H1 (cell line): ENCODE data around the gene AHR. TPM values are rescaled to one million over a fixed set of nuclear protein-coding genes. Genes with fewer than 3 reads are reported as not detected.

Experiments used
- CTCF ChIA-PET: fragments of 300-600 bp; sonication (Branson Sonifier 250); formaldehyde crosslinking; loops from one replicate; lab custom pipeline; 2021; ENCODE audit not compliant: partially characterized antibody; lab: Charles Lee
- POLR2A ChIA-PET: fragments of 300-600 bp; sonication (Branson Sonifier 250); formaldehyde crosslinking; loops from one replicate; lab custom pipeline; 2021; ENCODE audit warnings: inconsistent platforms; ENCODE audit not compliant: partially characterized antibody; lab: Charles Lee
- DNase-seq, 2 experiments: peaks; one replicate each; pipeline versions ENCODE4 v3.0.0 to v3.0.0-alpha.2; 2010 to 2022; ENCODE audit warnings: low spot score in 2 of 2, low read depth in 1 of 2, mixed read lengths in 1 of 2
- FAIRE-seq: peaks from 2 replicates; lab custom pipeline; 2011; peaks lifted over from hg19 to GRCh38; lab: Jason Lieb, UNC
- H2AFZ ChIP-seq: 2 replicates; pipeline ENCODE4 v1.8.1; 2012; ENCODE audit warnings: low read length, inconsistent platforms
- H2AK5ac ChIP-seq: 2 replicates; pipeline ENCODE4 v1.6.1; 2013; ENCODE audit warnings: low read depth, low read length
- H2BK120ac ChIP-seq: replicated peaks from 2 replicates; pipeline ENCODE3; 2013; ENCODE audit warnings: low read depth, low read length, inconsistent platforms
- H2BK12ac ChIP-seq: 2 replicates; pipeline ENCODE4 v1.6.1; 2013; ENCODE audit warnings: low read depth, low read length
- H2BK15ac ChIP-seq: 2 replicates; pipeline ENCODE4 v1.6.1; 2013; ENCODE audit warnings: low read length
- H2BK20ac ChIP-seq: 2 replicates; pipeline ENCODE4 v1.6.1; 2013; ENCODE audit warnings: low read length
- H2BK5ac ChIP-seq: 2 replicates; pipeline ENCODE4 v1.6.1; 2013; ENCODE audit warnings: low read depth, low read length
- H3K14ac ChIP-seq: 2 replicates; pipeline ENCODE4 v1.6.1; 2013; ENCODE audit warnings: inconsistent platforms; ENCODE audit not compliant: insufficient read length
- H3K18ac ChIP-seq: 2 replicates; pipeline ENCODE4 v1.6.1; 2013; ENCODE audit warnings: low read length; ENCODE audit errors: extremely low read depth
- H3K23ac ChIP-seq: 2 replicates; pipeline ENCODE4 v1.6.1; 2013; ENCODE audit warnings: inconsistent platforms; ENCODE audit not compliant: insufficient read length
- H3K23me2 ChIP-seq: 2 replicates; pipeline ENCODE4 v1.6.1; 2013; ENCODE audit warnings: low read depth, low read length
- H3K27ac ChIP-seq: 2 replicates; pipeline ENCODE4 v1.6.1; 2011; ENCODE audit warnings: low read depth, low read length, inconsistent platforms
- H3K27me3 ChIP-seq, 4 experiments: replicated peaks in 1 of 4; 1 replicate in 1 of 4; 2 replicates in 3 of 4; pipeline versions ENCODE4 v1.6.1 to v1.8.1; 2011 to 2013; ENCODE audit warnings: low read length in 3 of 4, mild to moderate bottlenecking in 3 of 4, inconsistent platforms in 2 of 4, mixed read lengths in 2 of 4, moderate library complexity in 1 of 4; ENCODE audit not compliant: control insufficient read depth in 3 of 4, insufficient read depth in 3 of 4; ENCODE audit errors: extremely low read depth in 1 of 4
- H3K36me3 ChIP-seq, 4 experiments: 2 replicates each; pipeline versions ENCODE4 v1.6.1 to v1.8.1; 2011 to 2013; ENCODE audit warnings: mild to moderate bottlenecking in 4 of 4, low read length in 3 of 4, moderate library complexity in 2 of 4, control low read depth in 1 of 4, inconsistent platforms in 1 of 4; ENCODE audit not compliant: insufficient read depth in 4 of 4, control insufficient read depth in 2 of 4
- H3K4ac ChIP-seq: replicated peaks from 2 replicates; pipeline ENCODE3; 2013; ENCODE audit warnings: low read length, low read depth, mixed read lengths, inconsistent platforms; ENCODE audit not compliant: insufficient read length
- H3K4me1 ChIP-seq, 4 experiments: replicated peaks in 1 of 4; 1 replicate in 1 of 4; 2 replicates in 3 of 4; pipeline versions ENCODE4 v1.6.1 to v1.8.1; 2011 to 2013; ENCODE audit warnings: low read length in 3 of 4, inconsistent platforms in 2 of 4, mixed read lengths in 1 of 4; ENCODE audit not compliant: insufficient read depth in 4 of 4, control insufficient read depth in 3 of 4
- H3K4me2 ChIP-seq, 2 experiments: 2 replicates each; pipeline versions ENCODE4 v1.6.1 to v1.8.1; 2011 to 2013; ENCODE audit warnings: low read depth in 2 of 2, low read length in 2 of 2, control low read depth in 1 of 2, inconsistent platforms in 1 of 2, mild to moderate bottlenecking in 1 of 2; ENCODE audit not compliant: insufficient read depth in 1 of 2
- H3K4me3 ChIP-seq, 4 experiments: fragments of 200-600, 300-600 bp in 1 of 4; sonication (generic), shearing (Covaris generic), sonication (Bioruptor Twin) in 1 of 4; 2 replicates each; pipeline versions ENCODE4 v1.5.1 to v1.8.1; 2011 to 2016; ENCODE audit warnings: low read length in 4 of 4, low read depth in 3 of 4, control low read depth in 2 of 4, inconsistent platforms in 2 of 4, mild to moderate bottlenecking in 2 of 4, mixed read lengths in 1 of 4, moderate library complexity in 1 of 4; ENCODE audit not compliant: insufficient read depth in 2 of 4; ENCODE audit errors: extremely low read depth in 1 of 4
- H3K56ac ChIP-seq: replicated peaks from 2 replicates; pipeline ENCODE3; 2013; ENCODE audit warnings: low read depth, mild to moderate bottlenecking, mixed read lengths, low read length, inconsistent platforms; ENCODE audit not compliant: insufficient read length
- H3K79me1 ChIP-seq: 2 replicates; pipeline ENCODE4 v1.6.1; 2013; ENCODE audit warnings: low read depth, low read length, control low read depth
- H3K79me2 ChIP-seq, 2 experiments: 2 replicates each; pipeline versions ENCODE4 v1.6.1 to v1.8.1; 2012 to 2013; ENCODE audit warnings: low read length in 2 of 2, mild to moderate bottlenecking in 2 of 2, inconsistent platforms in 1 of 2; ENCODE audit not compliant: insufficient read depth in 2 of 2, control insufficient read depth in 1 of 2
- H3K9ac ChIP-seq, 4 experiments: replicated peaks in 1 of 4; 1 replicate in 1 of 4; 2 replicates in 3 of 4; pipeline versions ENCODE4 v1.6.1 to v1.8.1; 2011 to 2013; ENCODE audit warnings: low read depth in 3 of 4, low read length in 3 of 4, control low read depth in 2 of 4, mild to moderate bottlenecking in 2 of 4, moderate library complexity in 2 of 4, inconsistent platforms in 1 of 4; ENCODE audit errors: extremely low read depth in 1 of 4
- H3K9me3 ChIP-seq, 2 experiments: 2 replicates each; pipeline versions ENCODE4 v1.6.1 to v1.8.1; 2012 to 2013; ENCODE audit warnings: mild to moderate bottlenecking in 2 of 2, moderate library complexity in 2 of 2, control low read depth in 1 of 2, inconsistent platforms in 1 of 2, low read depth in 1 of 2, low read length in 1 of 2, mixed read lengths in 1 of 2; ENCODE audit not compliant: insufficient read depth in 2 of 2
- H4K20me1 ChIP-seq, 2 experiments: replicated peaks in 1 of 2; 2 replicates each; pipeline versions ENCODE3 to v1.8.1; 2011 to 2013; ENCODE audit warnings: inconsistent platforms in 2 of 2, low read length in 2 of 2, mild to moderate bottlenecking in 1 of 2; ENCODE audit not compliant: insufficient read depth in 2 of 2, control insufficient read depth in 1 of 2
- H4K5ac ChIP-seq: 2 replicates; pipeline ENCODE4 v1.6.1; 2013; ENCODE audit warnings: low read length, low read depth, mixed read lengths, inconsistent platforms; ENCODE audit not compliant: insufficient read length
- H4K8ac ChIP-seq: 2 replicates; pipeline ENCODE4 v1.8.0; 2013; ENCODE audit warnings: mild to moderate bottlenecking, moderate library complexity, low read length, inconsistent platforms; ENCODE audit not compliant: insufficient read depth; ENCODE audit errors: extremely low read depth
- H4K91ac ChIP-seq: replicated peaks from 2 replicates; pipeline ENCODE3; 2013; ENCODE audit warnings: low read length, mixed read lengths, inconsistent platforms; ENCODE audit not compliant: insufficient read length
- BACH1 ChIP-seq: IDR thresholded peaks from 2 replicates; pipeline ENCODE4 v1.6.1; 2012; ENCODE audit warnings: low read length, improper control_type of control experiment
- BCL11A ChIP-seq, 2 experiments: IDR thresholded peaks; one replicate each; pipeline ENCODE4 v1.6.1; 2011; ENCODE audit warnings: low read depth in 2 of 2, low read length in 2 of 2, mild to moderate bottlenecking in 2 of 2
- CHD2 ChIP-seq: IDR thresholded peaks from 2 replicates; pipeline ENCODE4 v1.6.1; 2012; ENCODE audit warnings: low read length, improper control_type of control experiment
- CTCF ChIP-seq, 3 experiments: IDR thresholded peaks; 1 replicate in 2 of 3; 2 replicates in 1 of 3; pipeline versions ENCODE4 v1.5.1 to v1.6.1; 2011; ENCODE audit warnings: low read length in 3 of 3, mild to moderate bottlenecking in 3 of 3, inconsistent platforms in 2 of 3, low read depth in 1 of 3, moderate library complexity in 1 of 3; ENCODE audit not compliant: insufficient read depth in 1 of 3; ENCODE audit errors: control extremely low read depth in 1 of 3
- FOSL1 ChIP-seq: IDR thresholded peaks from 2 replicates; pipeline ENCODE4 v1.6.1; 2011; ENCODE audit warnings: mild to moderate bottlenecking, low read depth, low read length, moderate library complexity; ENCODE audit not compliant: insufficient read depth
- HDAC2 ChIP-seq, 2 experiments: fragments of 300-600 bp in 1 of 2; sonication (generic) in 1 of 2; IDR thresholded peaks; 2 replicates each; pipeline ENCODE4 v1.6.1; 2011 to 2012; ENCODE audit warnings: low read depth in 2 of 2, low read length in 2 of 2, mild to moderate bottlenecking in 2 of 2, moderate library complexity in 2 of 2, borderline replicate concordance in 1 of 2, inconsistent platforms in 1 of 2
- HDAC6 ChIP-seq: IDR thresholded peaks from one replicate; pipeline ENCODE4 v1.7.1; 2012; ENCODE audit warnings: low read depth, mild to moderate bottlenecking, inconsistent platforms, low read length, moderate library complexity
- MAFK ChIP-seq: IDR thresholded peaks from 2 replicates; pipeline ENCODE4 v1.6.1; 2012; ENCODE audit warnings: low read depth, mild to moderate bottlenecking, improper control_type of control experiment, low read length
- RBBP5 ChIP-seq: IDR thresholded peaks from 2 replicates; pipeline ENCODE4 v1.7.1; 2012; ENCODE audit warnings: low read depth, mild to moderate bottlenecking, inconsistent platforms, low read length, moderate library complexity, borderline replicate concordance
- SIRT6 ChIP-seq: IDR thresholded peaks from one replicate; pipeline ENCODE4 v1.7.1; 2012; ENCODE audit warnings: low read length, inconsistent platforms
- TEAD4 ChIP-seq: IDR thresholded peaks from 2 replicates; pipeline ENCODE4 v1.6.1; 2012; ENCODE audit warnings: low read depth, low read length, inconsistent platforms, mixed read lengths
- YY1 ChIP-seq: IDR thresholded peaks from 2 replicates; pipeline ENCODE4 v1.6.1; 2011; ENCODE audit warnings: low read depth, mild to moderate bottlenecking, low read length
- WGBS, 2 experiments: shearing (Covaris generic) in 1 of 2; methylation state at CpG; one replicate each; pipeline versions ENCODE4 v1.1.6 to v1.1.7; 2013 to 2015; ENCODE audit warnings: low lambda C conversion rate in 2 of 2, mixed read lengths in 2 of 2, inconsistent platforms in 1 of 2, low coverage in 1 of 2, missing lambda C conversion rate in 1 of 2; ENCODE audit not compliant: insufficient replicate concordance in 2 of 2, insufficient coverage in 1 of 2, insufficient read length in 1 of 2; ENCODE audit errors: extremely low coverage in 1 of 2, missing lambda C conversion rate in 1 of 2; 5-methylcytosine and 5-hydroxymethylcytosine counted together
- polyA plus RNA-seq, 7 experiments: library from polyadenylated mRNA; depleted of rRNA in 3 of 7; stranded (reverse) in 5 of 7; unstranded in 2 of 7; fragments of >200 nt in 5 of 7; fragments of 200-250 nt in 2 of 7; gene quantifications; 1 replicate in 5 of 7; 2 replicates in 1 of 7; 4 replicates in 1 of 7; pipeline versions ENCODE4 v1.2.1 to v1.2.3, GENCODE V29; 2011 to 2013; ENCODE audit warnings: missing spikeins in 2 of 7, mixed read lengths in 2 of 7
- total RNA-seq: library from RNA; stranded (reverse); fragmentation: NEBNext Ultra II Directional; extraction: Animal tissue kit (Norgen Biotek cat#: 25700); gene quantifications from 2 replicates; pipeline ENCODE4 v1.2.1, GENCODE V29; 2021

Gene AHR
- total and polyA plus RNA-seq, 2 of the 8 experiments (the other 6 are each of a cell fraction or from before 2014, with no cell fraction given) = 1.4 to 9.7 TPM

GRCh38 chr7:17297243-17297642, 1.2 kb upstream of the AHR start:
- Histone ChIP-seq H4K91ac (no peak overlapping the region), H3K23ac (no peak overlapping the region), H2AFZ (no peak overlapping the region), H2AK5ac (no peak overlapping the region), H3K14ac (no peak overlapping the region), H3K27me3 (no peaks in the 10 kb centered on the region; a peak in 1 of 7 replicates), H2BK12ac (no peak overlapping the region), H3K4me3 (no peak overlapping the region), H3K27ac (no peak overlapping the region), H3K9ac (no peak overlapping the region), H2BK120ac (no peak overlapping the region), H4K5ac (no peak overlapping the region), H3K79me1 (no peaks in the 10 kb centered on the region), H3K18ac (no peak overlapping the region), H3K9me3 (0 out of 4 replicates have a peak, but pooled peaks cover 0 to 2% of the 10 kb centered on the region in 2 experiments), H3K4me1 (no peaks in the 10 kb centered on the region), H3K4ac (no peak overlapping the region), H4K8ac (no peak overlapping the region), H3K56ac (no peak overlapping the region), H3K23me2 (peaks cover 5% of the 10 kb centered on the region; the same call in 1 of the 2 replicates), H2BK15ac (no peak overlapping the region), H3K79me2 (peaks cover 0 to 29% of the 10 kb centered on the region in 2 experiments; a peak in 2 of 4 replicates), H2BK20ac (no peak overlapping the region), H3K4me2 (no peak overlapping the region), H2BK5ac (no peak overlapping the region), H4K20me1 (peaks cover 2 to 3% of the 10 kb centered on the region in 2 experiments), H3K36me3 (no peaks in the 10 kb centered on the region)
- WGBS, 2 experiments = 85% methylated on average over 2 of the region's 2 CpGs; no CpG with 5 or more reads in 1 of the 2 experiments
- FAIRE-seq = no peak
- ChIA-PET CTCF (interaction anchor here (1.2 kb wide), 2 partner anchors 20 to 288 kb away, joined by 3 to 4 read pairs; no protein-coding TSS in a partner anchor), POLR2A (interaction anchor here (1.2 kb wide), 1 partner anchor 14 kb away, joined by 3 read pairs; no protein-coding TSS in a partner anchor)
- DNase-seq = no peak
- TF ChIP-seq TEAD4 = no peak
- TF ChIP-seq BCL11A (IDR thresholded peaks at IDR 0.05; ENCODE audit: low read depth in 2 of 2, low read length in 2 of 2) = no peak
- no peak for TF ChIP-seq CTCF (IDR thresholded peaks at IDR 0.05; ENCODE audit: control extremely low read depth in 1 of 3, insufficient read depth in 1 of 3, low read depth in 1 of 3, low read length in 3 of 3)
- no peak for TF ChIP-seq HDAC6
- TF ChIP-seq HDAC2 (IDR thresholded peaks at IDR 0.05; ENCODE audit: borderline replicate concordance in 1 of 2, low read depth in 2 of 2, low read length in 2 of 2) = no peak
- TF ChIP-seq YY1 = no peak
- TF ChIP-seq BACH1 = no peak
- no peak for TF ChIP-seq CHD2
- no peak for TF ChIP-seq FOSL1
- no peak for TF ChIP-seq RBBP5
- TF ChIP-seq MAFK = no peak
- no peak for TF ChIP-seq SIRT6
